HCT116 (cell line): ENCODE measurements around the gene CISH. TPM values are rescaled to one million over a fixed set of nuclear protein-coding genes. Genes with fewer than 3 reads are reported as not detected.

Experiments used
- ATAC-seq: fragments of 200-7000 bp; cut with Tn5 transposase; 2 replicates; pipeline ENCODE4 v1.9.1; 2020; ENCODE audit warnings: mild to moderate bottlenecking, moderate library complexity
- BruUV-seq: library from RNA; stranded (reverse); fragments of 400-500 nt; replicated peaks from 2 replicates; lab custom pipeline; 2021; lab: Mats Ljungman, UMichigan
- CTCF ChIA-PET: fragments of 300-600 bp; sonication (Branson Sonifier 250); formaldehyde crosslinking; loops from one replicate; lab custom pipeline; 2021; ENCODE audit warnings: antibody characterized with exemption; lab: Charles Lee
- POLR2A ChIA-PET: fragments of 300-600, 350-600 bp; sonication (Branson Sonifier 250); formaldehyde crosslinking; loops from one replicate; lab custom pipeline; 2021; ENCODE audit warnings: antibody characterized with exemption; lab: Charles Lee
- RAD21 ChIA-PET, 2 experiments: fragments of 300-600 bp; sonication (Branson Sonifier 250); formaldehyde crosslinking; loops; one replicate each; lab custom pipeline; 2023; ENCODE audit warnings: low total read pairs in 2 of 2; ENCODE audit not compliant: uncharacterized antibody in 2 of 2, unreplicated experiment in 2 of 2, low non-redundant PET in 1 of 2; lab: Charles Lee
- DNase-seq: peaks from one replicate; pipeline ENCODE4 v3.0.0-alpha.2; 2010; ENCODE audit warnings: low read depth, low spot score
- H2AFZ ChIP-seq: fragments of 200-600 bp; shearing (Covaris generic), sonication (generic); 2 replicates; pipeline ENCODE4 v1.6.1; 2017; ENCODE audit warnings: low read depth, mixed run types, mixed read lengths, antibody characterized with exemption, low read length; ENCODE audit not compliant: poor library complexity, severe bottlenecking
- H3K27ac ChIP-seq: 2 replicates; pipeline ENCODE4 v1.5.1; 2012; ENCODE audit warnings: low read depth, low read length
- H3K27me3 ChIP-seq: fragments of 200-600 bp; sonication (generic); 2 replicates; pipeline ENCODE4 v1.6.1; 2016; ENCODE audit warnings: mixed run types, low read length, mixed read lengths; ENCODE audit not compliant: insufficient read depth
- H3K36me3 ChIP-seq, 2 experiments: fragments of 200-500 bp in 1 of 2; fragments of 200-600 bp in 1 of 2; sonication (Bioruptor generic) in 1 of 2; sonication (generic) in 1 of 2; 2 replicates each; pipeline versions ENCODE4 v1.5.1 to v1.6.1; 2014 to 2016; ENCODE audit warnings: low read length in 2 of 2, inconsistent platforms in 1 of 2, mixed read lengths in 1 of 2, mixed run types in 1 of 2; ENCODE audit not compliant: insufficient read depth in 2 of 2, control insufficient read depth in 1 of 2
- H3K4me1 ChIP-seq, 2 experiments: fragments of 200-600 bp in 1 of 2; sonication (generic) in 1 of 2; 2 replicates each; pipeline versions ENCODE4 v1.5.1 to v1.6.1; 2012 to 2017; ENCODE audit warnings: low read length in 2 of 2, inconsistent platforms in 1 of 2, mild to moderate bottlenecking in 1 of 2, mixed read lengths in 1 of 2, mixed run types in 1 of 2, moderate library complexity in 1 of 2; ENCODE audit not compliant: insufficient read depth in 2 of 2, control insufficient read depth in 1 of 2
- H3K4me2 ChIP-seq: fragments of 200-600 bp; sonication (generic); 2 replicates; pipeline ENCODE4 v1.6.1; 2017; ENCODE audit warnings: mixed run types, low read length, mixed read lengths
- H3K4me3 ChIP-seq, 2 experiments: fragments of 200-600 bp in 1 of 2; sonication (generic) in 1 of 2; replicated peaks in 1 of 2; 2 replicates each; pipeline ENCODE4 v1.5.1; 2011 to 2016; ENCODE audit warnings: low read length in 2 of 2, control low read depth in 1 of 2, low read depth in 1 of 2, mild to moderate bottlenecking in 1 of 2, mixed read lengths in 1 of 2, mixed run types in 1 of 2
- H3K79me2 ChIP-seq: fragments of 200-600 bp; sonication (generic); 2 replicates; pipeline ENCODE4 v1.6.1; 2017; ENCODE audit warnings: mild to moderate bottlenecking, mixed run types, low read length, moderate library complexity, mixed read lengths; ENCODE audit not compliant: insufficient read depth
- H3K9ac ChIP-seq: fragments of 200-600 bp; sonication (generic); 2 replicates; pipeline ENCODE4 v1.6.1; 2016; ENCODE audit warnings: low read length, mixed read lengths
- H3K9me2 ChIP-seq: fragments of 200-600 bp; sonication (generic), shearing (Covaris generic); 2 replicates; pipeline ENCODE4 v1.6.1; 2017; ENCODE audit warnings: mixed run types, mild to moderate bottlenecking, moderate library complexity; ENCODE audit not compliant: insufficient read depth
- H3K9me3 ChIP-seq, 2 experiments: fragments of 200-500 bp in 1 of 2; fragments of 200-600 bp in 1 of 2; sonication (Bioruptor generic) in 1 of 2; sonication (generic) in 1 of 2; 2 replicates each; pipeline ENCODE4 v1.6.1; 2014 to 2017; ENCODE audit warnings: low read length in 2 of 2, mixed read lengths in 2 of 2, inconsistent platforms in 1 of 2, low read depth in 1 of 2, mild to moderate bottlenecking in 1 of 2, mixed run types in 1 of 2, moderate library complexity in 1 of 2; ENCODE audit not compliant: control insufficient read depth in 1 of 2, insufficient read depth in 1 of 2
- H4K20me1 ChIP-seq: fragments of 200-600 bp; sonication (generic), shearing (Covaris generic); 2 replicates; pipeline ENCODE4 v1.6.1; 2017; ENCODE audit warnings: mixed run types, mild to moderate bottlenecking, moderate library complexity; ENCODE audit not compliant: insufficient read depth
- ATF3 ChIP-seq: IDR thresholded peaks from 2 replicates; pipeline ENCODE4 v1.6.1; 2012
- CBX3 ChIP-seq: IDR thresholded peaks from 2 replicates; pipeline ENCODE4 v1.6.1; 2012; ENCODE audit warnings: low read depth
- CEBPB ChIP-seq: IDR thresholded peaks from 2 replicates; pipeline ENCODE4 v1.6.1; 2012; ENCODE audit warnings: low read depth
- CTCF ChIP-seq, 3 experiments: fragments of 200-600 bp in 1 of 3; sonication (generic) in 1 of 3; IDR thresholded peaks in 2 of 3; conservative IDR thresholded peaks in 1 of 3; 2 replicates each; pipeline ENCODE4 v1.5.1; 2012 to 2017; ENCODE audit warnings: low read depth in 2 of 3, low read length in 2 of 3, antibody characterized with exemption in 1 of 3, borderline replicate concordance in 1 of 3, control low read depth in 1 of 3, mild to moderate bottlenecking in 1 of 3, mixed read lengths in 1 of 3, mixed run types in 1 of 3, moderate library complexity in 1 of 3; ENCODE audit not compliant: insufficient read depth in 1 of 3
- EZH2 ChIP-seq: fragments of 200-600 bp; sonication (generic); IDR thresholded peaks from 2 replicates; pipeline ENCODE4 v1.6.1; 2017; ENCODE audit warnings: antibody characterized with exemption, mixed run types
- EZH2phosphoT487 ChIP-seq: fragments of 200-600 bp; IDR thresholded peaks from 2 replicates; pipeline ENCODE4 v1.6.1; 2018; ENCODE audit warnings: antibody characterized with exemption, borderline replicate concordance
- MAX ChIP-seq: IDR thresholded peaks from 2 replicates; pipeline ENCODE4 v1.6.1; 2012
- POLR2AphosphoS5 ChIP-seq: IDR thresholded peaks from 2 replicates; pipeline ENCODE4 v1.6.1; 2011; ENCODE audit warnings: mild to moderate bottlenecking, low read depth, low read length, moderate library complexity
- RAD21 ChIP-seq: IDR thresholded peaks from 2 replicates; pipeline ENCODE4 v1.6.1; 2012; ENCODE audit warnings: low read depth, mild to moderate bottlenecking
- REST ChIP-seq: IDR thresholded peaks from 2 replicates; pipeline ENCODE4 v1.6.1; 2012; ENCODE audit warnings: low read depth
- SIN3A ChIP-seq: IDR thresholded peaks from 2 replicates; pipeline ENCODE4 v1.6.1; 2012; ENCODE audit warnings: low read depth
- SP1 ChIP-seq: IDR thresholded peaks from 2 replicates; pipeline ENCODE4 v1.6.1; 2012; ENCODE audit warnings: low read depth
- SRF ChIP-seq: IDR thresholded peaks from 2 replicates; pipeline ENCODE4 v1.6.1; 2012; ENCODE audit warnings: low read depth
- TCF7L2 ChIP-seq: IDR thresholded peaks from 2 replicates; pipeline ENCODE4 v1.7.0; 2011; ENCODE audit warnings: borderline replicate concordance, inconsistent platforms; ENCODE audit not compliant: insufficient read depth, insufficient read length; ENCODE audit errors: extremely low read depth
- ZBTB33 ChIP-seq: IDR thresholded peaks from 2 replicates; pipeline ENCODE4 v1.6.1; 2011; ENCODE audit warnings: mild to moderate bottlenecking, low read length, moderate library complexity; ENCODE audit not compliant: insufficient replicate concordance; ENCODE audit errors: extremely low read depth
- ZFX ChIP-seq: fragments of 450-650 bp; IDR thresholded peaks from 2 replicates; pipeline ENCODE4 v1.6.1; 2017
- intact Hi-C: fragments of 100-400 bp; cut with micrococcal nuclease; formaldehyde crosslinking; loops from 2 replicates; pipeline ENCODE4 v1.10.0; 2022
- total RNA-seq: library from RNA; stranded (reverse); gene quantifications from one replicate; pipeline ENCODE4 v1.2.1, GENCODE V29; 2021; ENCODE audit not compliant: unreplicated experiment

The CISH gene
- total RNA-seq, 1 experiment from 2014 or later, result 4.5 TPM

GRCh38 chr3:50622881-50623280 is 11.3 kb upstream of the CISH start:
- no TSS peak for BruUV-seq
- peaks cover 54 to 85% of the 10 kb centered on the region in 2 experiments for H3K4me1 ChIP-seq

More at GRCh38 chr3:50622881-50623280, 11.3 kb upstream of the CISH start:
- H3K27me3 ChIP-seq, result no peaks in the 10 kb centered on the region
- DNase-seq (no peak), ATAC-seq (no peak)
- no peak overlapping the region for H3K4me3 ChIP-seq
- H3K36me3 ChIP-seq, result peaks cover 0 to 17% of the 10 kb centered on the region in 2 experiments; a peak in 1 of 4 replicates
- 0 out of 2 replicates have a peak overlapping the region, but pooled peaks have one; percentile 75 for H3K4me2 ChIP-seq
- CTCF ChIA-PET, result interaction anchor here (1.9 kb wide), 1 partner anchor 30 kb away, joined by 7 read pairs; no protein-coding TSS in a partner anchor
- no peak overlapping the region for H3K27ac ChIP-seq
- H4K20me1 ChIP-seq, result no peaks in the 10 kb centered on the region
- no peak overlapping the region for H2AFZ ChIP-seq
- H3K9me2 ChIP-seq, result no peaks in the 10 kb centered on the region
- RAD21 ChIA-PET, result no interaction called here
- no peak overlapping the region for H3K9ac ChIP-seq
- intact Hi-C loops, result no loop called here
- POLR2A ChIA-PET, result interaction anchor here (2.4 kb wide), 1 partner anchor 30 kb away, joined by 8 read pairs; no protein-coding TSS in a partner anchor
- H3K79me2 ChIP-seq, result peaks cover 89% of the 10 kb centered on the region
- H3K9me3 ChIP-seq, result no peaks in the 10 kb centered on the region
- TF ChIP-seq POLR2AphosphoS5 (no peak), SIN3A (no peak), CTCF (IDR thresholded peaks at IDR 0.05 in 2 of 3, conservative IDR thresholded peaks at IDR 0.05 in 1 of 3; ENCODE audit: borderline replicate concordance in 1 of 3, insufficient read depth in 1 of 3, low read depth in 2 of 3, low read length in 2 of 3) (no peak), CBX3 (no peak), MAX (no peak), TCF7L2 (no peak), EZH2 (no peak), SRF (no peak), RAD21 (no peak), ATF3 (no peak), ZFX (no peak), ZBTB33 (no peak), CEBPB (no peak), SP1 (no peak), REST (no peak), EZH2phosphoT487 (no peak)
